Heart right ventricle (tissue), 16 donors: ENCODE data around the gene GDAP1L1. TPM values are rescaled to one million over a fixed set of nuclear protein-coding genes. Genes with fewer than 3 reads are reported as not detected.
"Not testable (repeated sequence)": the region's sequence is repeated elsewhere in the genome, so short reads cannot be mapped to it uniquely, and the experiment has no call there.

Experiments used
- ATAC-seq, 8 donors: fragments of 200-7000 bp; cut with Tn5 transposase; one replicate each; pipeline ENCODE4 v1.9.1; 2020; ENCODE audit warnings: mild to moderate bottlenecking in 8 of 8, moderate library complexity in 8 of 8, moderate number of reproducible peaks in 1 of 8
- DNase-seq, 2 donors: peaks; one replicate each; pipeline ENCODE4 v3.0.0-alpha.2; 2020
- H3K27ac ChIP-seq, 10 donors: fragments of 200-600 bp; sonication (generic) in 2 of 10; one replicate each; pipeline versions ENCODE4 v1.5.0 to v1.8.0; 2020 to 2022; ENCODE audit warnings: mild to moderate bottlenecking in 3 of 10
- H3K27me3 ChIP-seq, 7 donors: fragments of 200-600 bp; one replicate each; pipeline ENCODE4 v1.8.0; 2021 to 2022; ENCODE audit warnings: mild to moderate bottlenecking in 2 of 7
- H3K36me3 ChIP-seq, 9 donors: fragments of 200-600 bp; sonication (generic) in 1 of 9; one replicate each; pipeline versions ENCODE4 v1.5.0 to v1.8.0; 2020 to 2022; ENCODE audit warnings: mild to moderate bottlenecking in 2 of 9
- H3K4me1 ChIP-seq, 9 donors: fragments of 200-600 bp; sonication (generic) in 1 of 9; one replicate each; pipeline versions ENCODE4 v1.5.0 to v1.8.0; 2020 to 2022; ENCODE audit warnings: mild to moderate bottlenecking in 4 of 9
- H3K4me3 ChIP-seq, 10 donors: fragments of 200-600 bp; sonication (generic) in 2 of 10; one replicate each; pipeline versions ENCODE4 v1.5.0 to v1.8.0; 2020 to 2022; ENCODE audit warnings: mild to moderate bottlenecking in 7 of 10, moderate library complexity in 2 of 10
- H3K9me3 ChIP-seq, 11 donors: fragments of 200-600 bp in 10 of 11; sonication (generic) in 2 of 11; one replicate each; pipeline versions ENCODE4 v1.5.0 to v1.8.0; 2013 to 2022; ENCODE audit warnings: mild to moderate bottlenecking in 2 of 11, control low read depth in 1 of 11, moderate library complexity in 1 of 11
- CTCF ChIP-seq, 9 donors: fragments of 200-600 bp; sonication (generic) in 2 of 9; IDR thresholded peaks; one replicate each; pipeline versions ENCODE4 v1.5.0 to v1.8.0; 2021 to 2022; ENCODE audit warnings: antibody characterized with exemption in 9 of 9, mild to moderate bottlenecking in 5 of 9, moderate library complexity in 1 of 9
- WGBS, 2 donors: extraction: QIAGEN DNeasy Blood & Tissue Kit; methylation state at CpG; one replicate each; pipeline ENCODE4 v1.1.7; 2013; ENCODE audit warnings: inconsistent platforms in 1 of 2; 5-methylcytosine and 5-hydroxymethylcytosine counted together
- intact Hi-C, 10 donors: fragments of 100-400 bp; cut with DNase I; formaldehyde crosslinking; loops; one replicate each; pipeline versions ENCODE4 v1.11.1 to v1.14.2; 2022
- polyA plus RNA-seq, 2 donors: library from polyadenylated mRNA; stranded (reverse); fragments of 200-250 nt; gene quantifications; one replicate each; pipeline ENCODE4 v1.2.3, GENCODE V29; 2013
- total RNA-seq, 10 donors: library from RNA; stranded (reverse); fragmentation: NEBNext Ultra II Directional in 3 of 10; extraction: Animal tissue kit (Norgen Biotek cat#: 25700) in 3 of 10; gene quantifications; one replicate each; pipeline versions ENCODE4 v1.2.1 to v1.2.4, GENCODE V29; 2021 to 2023
- donor health status: Arrhythmogenic right ventricular cardiomyopathy.
- donor health status: ischemic (EF 13 %, LVEDD 7.1; RV severe dilation, severe dysfunction).
- donor health status: healthy with polysubstance abuse.
- donor health status: DM: no; HTN: yes; CAD: no.
- donor health status: DM: no; HTN: no; CAD: no.
- donor health status: ischemic (EF 25% LVEDD 6.9; RV normal size, moderate dysfunction).
- donor health status: ischemic (EF 25% LVEDD 5.7; RV mildly dilated, moderate dysfunction).
- donor health status: healthy.
- donor health status: DM: yes; HTN: yes; CAD: no.
- donor health status: Ischemic cardiomyopathy.
- donor health status: ischemic (EF 35%, LVEDD 5.7; RV mildly dilated, moderate dysfunction).
- donor health status: nonischemic (EF 11% LVEDD 7.7; RV severe dilation, severe dysfunction).
- donor health status: DM: yes; HTN: yes; CAD: no.
- donor health status: PGD.
- donor health status: ischemic (EF 29% LVEDD 5.4; RV normal size, mild dysfunction).
- donor health status: nonischemic (EF 23%, LVEDD 6.1; RV moderate dilation, normal function).

Gene GDAP1L1
- total and polyA plus RNA-seq, 12 donors, result 0.09 to 0.71 (median 0.34) TPM; not detected in 2

- Histone ChIP-seq H3K4me1 (peaks cover 0 to 32% (median 11%) of the 10 kb centered on the region in 9 donors), H3K9me3 (no peaks in the 10 kb centered on the region), H3K27ac (peak overlapping the region in 3 of 10 donors; percentile 28 to 37 (median 37)), H3K27me3 (no peaks in the 10 kb centered on the region), H3K36me3 (no peaks in the 10 kb centered on the region), H3K4me3 (no peak overlapping the region)
- WGBS, 2 donors, result 38 to 50% methylated on average over 7 of the region's 7 CpGs
- DNase-seq, result peak in 1 of 2 donors; percentile 46
- intact Hi-C loops, result loop anchor here in 1 of 10 donors (10.0 kb wide), 1 partner anchor 181 kb away; no protein-coding TSS in a partner anchor
- TF ChIP-seq CTCF (IDR thresholded peaks at IDR 0.05), result no peak
- peak; percentile 38 to 90 (median 79) for ATAC-seq
These were observed 48.9 kb downstream of the GDAP1L1 start for GRCh38 chr20:44296011-44296410.

DNA sequence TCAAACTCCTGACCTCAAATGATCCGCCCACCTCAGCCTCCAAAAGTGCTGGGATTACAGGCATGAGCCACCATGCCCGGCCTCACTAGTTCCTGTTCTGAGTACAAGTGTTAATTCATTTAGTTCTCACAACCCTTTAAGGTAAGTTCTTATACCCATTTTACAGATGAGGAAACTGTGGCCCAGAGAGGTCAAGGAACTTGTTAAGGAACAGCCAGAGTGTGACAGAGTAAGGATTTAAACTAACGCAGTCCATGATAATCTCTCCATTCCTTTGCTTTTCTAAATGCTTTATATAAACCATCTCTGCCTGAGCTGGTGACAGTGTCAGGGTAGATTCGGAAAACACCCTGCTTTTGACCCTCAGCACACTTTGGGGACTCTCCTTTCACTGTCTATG, 50.6 kb downstream of the GDAP1L1 start:
- intact Hi-C loops, result loop anchor here in 1 of 10 donors (10.0 kb wide), 1 partner anchor 183 kb away; no protein-coding TSS in a partner anchor
- DNase-seq, result no peak
- H3K36me3 ChIP-seq, result peaks cover 0 to 4% (median 0%) of the 10 kb centered on the region in 9 donors
- H3K9me3 ChIP-seq, result no peaks in the 10 kb centered on the region
- WGBS, 2 donors, result 94 to 95% methylated on average over 4 of the region's 4 CpGs
- no peak for TF ChIP-seq CTCF (IDR thresholded peaks at IDR 0.05)
- ATAC-seq, result no peak
- H3K27ac ChIP-seq, result no peak overlapping the region
- H3K4me1 ChIP-seq, result peaks cover 0 to 47% (median 16%) of the 10 kb centered on the region in 9 donors
- H3K4me3 ChIP-seq, result no peak overlapping the region
- no peaks in the 10 kb centered on the region for H3K27me3 ChIP-seq

DNA sequence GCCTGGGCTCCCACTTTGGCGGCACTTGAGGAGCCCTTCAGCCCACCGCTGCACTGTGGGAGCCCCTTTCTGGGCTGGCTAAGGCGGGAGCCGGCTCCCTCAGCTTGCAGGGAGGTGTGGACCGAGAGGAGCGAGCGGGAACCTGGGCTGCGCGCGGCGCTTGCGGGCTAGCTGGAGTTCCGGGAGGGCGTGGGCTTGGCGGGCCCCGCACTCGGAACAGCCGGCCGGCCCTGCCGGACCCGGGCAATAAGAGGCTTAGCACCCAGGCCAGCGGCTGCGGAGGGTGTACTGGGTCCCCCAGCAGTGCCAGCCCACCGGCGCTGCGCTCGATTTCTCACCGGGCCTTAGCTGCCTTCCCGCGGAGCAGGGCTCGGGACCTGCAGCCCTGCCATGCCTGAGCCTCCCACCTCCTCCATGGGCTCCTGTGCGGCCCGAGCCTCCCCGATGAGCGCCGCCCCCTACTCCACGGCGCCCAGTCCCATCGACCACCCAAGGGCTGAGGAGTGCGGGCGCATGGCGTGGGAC, 52.0 kb downstream of the GDAP1L1 start:
- not testable (repeated sequence) for H3K9me3 ChIP-seq, H3K27ac ChIP-seq, H3K4me3 ChIP-seq, DNase-seq, ATAC-seq, H3K36me3 ChIP-seq, H3K27me3 ChIP-seq
- 93 to 94% methylated on average over 41 to 42 of the region's 42 CpGs for WGBS, 2 donors
- peaks cover 0 to 60% (median 22%) of the 10 kb centered on the region in 9 donors for H3K4me1 ChIP-seq
- intact Hi-C loops, result loop anchor here in 1 of 10 donors (10.0 kb wide), 1 partner anchor 184 kb away; no protein-coding TSS in a partner anchor

DNA sequence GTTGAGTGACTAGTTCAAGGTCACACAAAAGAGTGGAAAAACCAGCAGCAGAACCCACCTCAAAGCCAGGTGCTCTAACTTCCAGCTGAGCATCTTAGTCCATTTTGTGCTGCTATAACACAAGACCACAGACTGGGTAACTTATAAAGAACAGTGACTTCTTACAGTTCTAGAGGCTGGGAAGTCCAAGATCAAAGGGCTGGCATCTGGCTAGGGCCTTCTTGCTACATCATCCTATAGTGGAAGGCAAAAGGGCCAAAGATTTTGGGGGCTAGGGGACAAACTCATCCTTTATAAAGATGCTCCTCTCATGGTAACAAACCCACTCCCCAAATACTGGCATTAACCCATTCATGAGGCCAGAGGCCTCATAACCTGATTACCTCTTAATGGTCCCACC, 54.2 kb downstream of the GDAP1L1 start:
- intact Hi-C loops, result loop anchor here in 1 of 10 donors (10.0 kb wide), 1 partner anchor 186 kb away; no protein-coding TSS in a partner anchor
- no peak overlapping the region for H3K4me3 ChIP-seq
- peaks cover 0 to 62% (median 32%) of the 10 kb centered on the region in 9 donors for H3K4me1 ChIP-seq

More for the DNA sequence above, 54.2 kb downstream of the GDAP1L1 start:
- H3K9me3 ChIP-seq, result no peaks in the 10 kb centered on the region
- H3K27ac ChIP-seq, result peak overlapping the region in 4 of 10 donors; percentile 21 to 59 (median 58)
- no peak for TF ChIP-seq CTCF (IDR thresholded peaks at IDR 0.05)
- DNase-seq (no peak), ATAC-seq (no peak)
- peaks cover 0 to 9% (median 0%) of the 10 kb centered on the region in 9 donors for H3K36me3 ChIP-seq
- no peaks in the 10 kb centered on the region for H3K27me3 ChIP-seq
